SK-N-SH (cell line): ENCODE measurements around the gene MRPL55. TPM values are rescaled to one million over a fixed set of nuclear protein-coding genes. Genes with fewer than 3 reads are reported as not detected.

ENCODE experiments used
- CTCF ChIA-PET: fragments of 300-600, 350-600 bp; formaldehyde crosslinking; extraction: SDS; loops from one replicate; lab custom pipeline; 2021; lab: Yijun Ruan, JAX
- POLR2A ChIA-PET: fragments of 350-600 bp; sonication (Branson Sonifier 250); formaldehyde crosslinking; extraction: SDS; loops from one replicate; lab custom pipeline; 2020; ENCODE audit warnings: antibody characterized with exemption, inconsistent platforms; lab: Yijun Ruan, JAX
- DNase-seq: peaks from one replicate; pipeline ENCODE4 v3.0.0; 2012
- H2AFZ ChIP-seq: fragments of 200-600 bp; sonication (generic); 2 replicates; pipeline ENCODE4 v1.8.1; 2016; ENCODE audit warnings: antibody characterized with exemption, mild to moderate bottlenecking, low read depth
- H3F3A ChIP-seq: fragments of 200-600 bp; sonication (generic); replicated peaks from 2 replicates; pipeline ENCODE3; 2016; ENCODE audit warnings: antibody characterized with exemption, mild to moderate bottlenecking; ENCODE audit not compliant: insufficient read depth
- H3K27ac ChIP-seq, 2 experiments: fragments of 200-500 bp in 1 of 2; fragments of 200-600 bp in 1 of 2; sonication (Bioruptor generic) in 1 of 2; sonication (generic), shearing (Covaris generic) in 1 of 2; 2 replicates each; pipeline versions ENCODE4 v1.5.1 to v1.6.1; 2014 to 2016; ENCODE audit warnings: low read depth in 2 of 2, inconsistent platforms in 1 of 2, low read length in 1 of 2, mild to moderate bottlenecking in 1 of 2, mixed read lengths in 1 of 2
- H3K27me3 ChIP-seq: fragments of 200-600 bp; sonication (generic), shearing (Covaris generic); 2 replicates; pipeline ENCODE4 v1.6.1; 2016; ENCODE audit warnings: mixed run types; ENCODE audit not compliant: insufficient read depth
- H3K36me3 ChIP-seq, 2 experiments: fragments of 200-500 bp in 1 of 2; fragments of 200-600 bp in 1 of 2; sonication (Bioruptor generic) in 1 of 2; sonication (generic) in 1 of 2; replicated peaks in 1 of 2; 2 replicates each; pipeline versions ENCODE3 to v1.5.1; 2014 to 2016; ENCODE audit warnings: low read length in 1 of 2, mild to moderate bottlenecking in 1 of 2; ENCODE audit not compliant: insufficient read depth in 2 of 2, control insufficient read depth in 1 of 2
- H3K4me1 ChIP-seq, 2 experiments: fragments of 200-500 bp in 1 of 2; fragments of 200-600 bp in 1 of 2; sonication (Bioruptor generic) in 1 of 2; sonication (generic), shearing (Covaris generic) in 1 of 2; 2 replicates each; pipeline versions ENCODE4 v1.5.1 to v1.6.1; 2014 to 2016; ENCODE audit warnings: low read depth in 1 of 2, low read length in 1 of 2, mixed run types in 1 of 2; ENCODE audit not compliant: insufficient read depth in 2 of 2, control insufficient read depth in 1 of 2
- H3K4me2 ChIP-seq: fragments of 200-600 bp; sonication (generic), shearing (Covaris generic); 2 replicates; pipeline ENCODE4 v1.6.1; 2017; ENCODE audit warnings: mixed run types
- H3K4me3 ChIP-seq, 2 experiments: fragments of 200-500 bp in 1 of 2; fragments of 200-600 bp in 1 of 2; sonication (Bioruptor generic) in 1 of 2; sonication (generic), shearing (Covaris generic) in 1 of 2; 2 replicates each; pipeline versions ENCODE4 v1.5.1 to v1.8.1; 2014 to 2016; ENCODE audit warnings: low read depth in 2 of 2, inconsistent platforms in 1 of 2, low read length in 1 of 2, mild to moderate bottlenecking in 1 of 2, mixed read lengths in 1 of 2, moderate library complexity in 1 of 2
- H3K79me2 ChIP-seq: fragments of 200-600 bp; sonication (generic); 2 replicates; pipeline ENCODE4 v1.8.1; 2017; ENCODE audit warnings: mild to moderate bottlenecking; ENCODE audit not compliant: insufficient read depth
- H3K9ac ChIP-seq: fragments of 200-600 bp; sonication (generic); 2 replicates; pipeline ENCODE4 v1.6.1; 2017; ENCODE audit warnings: mixed run types
- H3K9me2 ChIP-seq: fragments of 200-600 bp; sonication (generic); 2 replicates; pipeline ENCODE4 v1.6.1; 2017; ENCODE audit warnings: mixed run types
- H3K9me3 ChIP-seq: fragments of 200-600 bp; sonication (generic); 2 replicates; pipeline ENCODE4 v1.6.1; 2017; ENCODE audit warnings: mixed run types, mild to moderate bottlenecking, moderate library complexity
- H4K20me1 ChIP-seq: fragments of 200-600 bp; sonication (generic); 2 replicates; pipeline ENCODE4 v1.6.1; 2017; ENCODE audit warnings: mild to moderate bottlenecking, mixed run types; ENCODE audit not compliant: insufficient read depth
- EP300 ChIP-seq, 2 experiments: IDR thresholded peaks; 2 replicates each; pipeline versions ENCODE4 v1.4.0 to v1.6.1; 2012; ENCODE audit warnings: borderline replicate concordance in 1 of 2, low read depth in 1 of 2, low read length in 1 of 2
- FOSL2 ChIP-seq: IDR thresholded peaks from 2 replicates; pipeline ENCODE4 v1.4.0; 2012; ENCODE audit warnings: low read depth, mild to moderate bottlenecking, moderate library complexity, borderline replicate concordance
- FOXJ3 ChIP-seq: sonication (generic); formaldehyde crosslinking; IDR thresholded peaks from 2 replicates; pipeline ENCODE4 v1.5.1; 2020; ENCODE audit warnings: mild to moderate bottlenecking, missing genetic modification reagents
- GABPA ChIP-seq: IDR thresholded peaks from 2 replicates; pipeline ENCODE4 v1.4.0; 2012; ENCODE audit warnings: low read depth, mild to moderate bottlenecking
- GATA2 ChIP-seq: sonication (generic); formaldehyde crosslinking; IDR thresholded peaks from 2 replicates; pipeline ENCODE4 v1.5.0; 2020; ENCODE audit warnings: mild to moderate bottlenecking, missing genetic modification reagents
- JUND ChIP-seq: IDR thresholded peaks from 2 replicates; pipeline ENCODE4 v1.4.0; 2012
- MAX ChIP-seq: IDR thresholded peaks from 2 replicates; pipeline ENCODE4 v1.4.0; 2012; ENCODE audit warnings: low read depth
- MXI1 ChIP-seq: IDR thresholded peaks from 2 replicates; pipeline ENCODE4 v1.6.1; 2012; ENCODE audit warnings: mild to moderate bottlenecking, low read depth, low read length, improper control_type of control experiment
- PBX3 ChIP-seq: IDR thresholded peaks from 2 replicates; pipeline ENCODE4; 2012
- REST ChIP-seq: IDR thresholded peaks from 2 replicates; pipeline ENCODE4 v1.6.1; 2012; ENCODE audit warnings: mild to moderate bottlenecking, low read depth, low read length, moderate library complexity
- SIN3A ChIP-seq: IDR thresholded peaks from 2 replicates; pipeline ENCODE4 v1.6.1; 2012; ENCODE audit warnings: low read depth, mild to moderate bottlenecking, low read length, moderate library complexity, borderline replicate concordance
- SMC3 ChIP-seq: IDR thresholded peaks from 2 replicates; pipeline ENCODE4 v1.6.1; 2012; ENCODE audit warnings: low read depth, low read length, improper control_type of control experiment
- WGBS: methylation state at CpG from one replicate; pipeline ENCODE4 v1.1.6; 2017; ENCODE audit warnings: low lambda C conversion rate; 5-methylcytosine and 5-hydroxymethylcytosine counted together
- polyA plus RNA-seq, 3 experiments: library from polyadenylated mRNA; depleted of rRNA; stranded (reverse); fragments of >200 nt; gene quantifications; 2 replicates each; pipeline ENCODE4 v1.2.3, GENCODE V29; 2012

Gene MRPL55
- polyA plus RNA-seq, 1 of the 3 experiments (the other 2 are of a cell fraction) = 75.3 TPM

- H3K4me3 ChIP-seq = no peak overlapping the region
- no peak overlapping the region for H3K27ac ChIP-seq
- CTCF ChIA-PET = no interaction called here
- H3K27me3 ChIP-seq = peaks cover 23% of the 10 kb centered on the region; the same call in 1 of the 2 replicates
- H4K20me1 ChIP-seq = no peaks in the 10 kb centered on the region
- H3K4me1 ChIP-seq = peaks cover 0 to 3% of the 10 kb centered on the region in 2 experiments; a peak in 2 of 4 replicates
- no peaks in the 10 kb centered on the region for H3F3A ChIP-seq
- no peak overlapping the region for H2AFZ ChIP-seq
- POLR2A ChIA-PET = no interaction called here
- no peaks in the 10 kb centered on the region for H3K9me3 ChIP-seq
- no peak overlapping the region for H3K4me2 ChIP-seq
- TF ChIP-seq FOSL2 (no peak), REST (no peak), EP300 (IDR thresholded peaks at IDR 0.05; ENCODE audit: borderline replicate concordance in 1 of 2, low read depth in 1 of 2, low read length in 1 of 2) (no peak), FOXJ3 (CRISPR knock-in tag) (no peak), GABPA (no peak), MAX (no peak), PBX3 (no peak), SMC3 (no peak), MXI1 (no peak), GATA2 (CRISPR knock-in tag) (no peak), JUND (no peak), SIN3A (no peak)
- H3K9ac ChIP-seq = no peak overlapping the region
- DNase-seq = no peak
- no peaks in the 10 kb centered on the region for H3K9me2 ChIP-seq
- H3K79me2 ChIP-seq = no peaks in the 10 kb centered on the region
- WGBS = 44% methylated on average over 4 of the region's 15 CpGs
- H3K36me3 ChIP-seq = no peaks in the 10 kb centered on the region
These were observed 44.2 kb downstream of the MRPL55 start for GRCh38 chr1:228064741-228065542.
